ENCODE data around the gene TBCK.

Gene TBCK

DNA sequence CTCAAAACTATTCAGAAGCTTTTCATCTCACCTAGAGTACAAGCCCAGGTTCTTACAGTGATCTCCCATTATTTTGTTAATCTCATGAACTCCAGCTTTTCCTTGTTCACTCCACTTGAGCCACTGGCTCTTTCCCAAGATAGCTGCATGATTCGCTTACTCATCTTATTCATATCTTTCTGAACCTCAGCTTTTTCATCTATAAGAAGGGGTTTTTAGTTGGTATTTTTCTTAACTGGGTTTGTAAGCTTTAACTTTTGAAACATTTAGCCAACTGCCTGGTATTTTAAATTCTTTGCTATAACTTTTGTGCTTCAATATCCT, 28.6 kb upstream of the TBCK start:
- Histone ChIP-seq H3F3A (ENCODE audit: low read depth) (no peaks in the 10 kb centered on the region), H3K4me3 (ENCODE audit: low read length, poor library complexity, severe bottlenecking) (no peak overlapping the region), H3K9ac (ENCODE audit: low read depth, low read length, poor library complexity, severe bottlenecking) (no peak overlapping the region), H3K36me3 (ENCODE audit: insufficient read depth, low read length) (peaks cover 33% of the 10 kb centered on the region), H2AFZ (ENCODE audit: low read length) (no peak overlapping the region), H4K20me1 (ENCODE audit: insufficient read depth, low read length, poor library complexity, severe bottlenecking) (peaks cover 7% of the 10 kb centered on the region), H3K4me1 (ENCODE audit: insufficient read depth, low read length, poor library complexity, severe bottlenecking) (peaks cover 4% of the 10 kb centered on the region), H3K9me3 (ENCODE audit: insufficient read depth, low read depth, low read length) (no peaks in the 10 kb centered on the region; the same call in 1 of the 2 replicates), H3K4me2 (ENCODE audit: low read depth, low read length, poor library complexity, severe bottlenecking) (no peak overlapping the region), H3K79me2 (ENCODE audit: insufficient read depth, low read length) (peaks cover 18% of the 10 kb centered on the region; the same call in 1 of the 2 replicates), H3K9me2 (replicated peaks; ENCODE audit: low read depth, low read length) (no peaks in the 10 kb centered on the region), H3K27me3 (ENCODE audit: insufficient read depth, low read length, poor library complexity, severe bottlenecking) (no peaks in the 10 kb centered on the region)
- TF ChIP-seq, protein P1, sequence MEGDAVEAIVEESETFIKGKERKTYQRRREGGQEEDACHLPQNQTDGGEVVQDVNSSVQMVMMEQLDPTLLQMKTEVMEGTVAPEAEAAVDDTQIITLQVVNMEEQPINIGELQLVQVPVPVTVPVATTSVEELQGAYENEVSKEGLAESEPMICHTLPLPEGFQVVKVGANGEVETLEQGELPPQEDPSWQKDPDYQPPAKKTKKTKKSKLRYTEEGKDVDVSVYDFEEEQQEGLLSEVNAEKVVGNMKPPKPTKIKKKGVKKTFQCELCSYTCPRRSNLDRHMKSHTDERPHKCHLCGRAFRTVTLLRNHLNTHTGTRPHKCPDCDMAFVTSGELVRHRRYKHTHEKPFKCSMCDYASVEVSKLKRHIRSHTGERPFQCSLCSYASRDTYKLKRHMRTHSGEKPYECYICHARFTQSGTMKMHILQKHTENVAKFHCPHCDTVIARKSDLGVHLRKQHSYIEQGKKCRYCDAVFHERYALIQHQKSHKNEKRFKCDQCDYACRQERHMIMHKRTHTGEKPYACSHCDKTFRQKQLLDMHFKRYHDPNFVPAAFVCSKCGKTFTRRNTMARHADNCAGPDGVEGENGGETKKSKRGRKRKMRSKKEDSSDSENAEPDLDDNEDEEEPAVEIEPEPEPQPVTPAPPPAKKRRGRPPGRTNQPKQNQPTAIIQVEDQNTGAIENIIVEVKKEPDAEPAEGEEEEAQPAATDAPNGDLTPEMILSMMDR (conservative IDR thresholded peaks at IDR 0.05; ENCODE audit: low read length) = no peak
- no peak for TF ChIP-seq EZH2phosphoT487 (IDR thresholded peaks at IDR 0.05; ENCODE audit: borderline replicate concordance)

- TF ChIP-seq, protein P1 (conservative IDR thresholded peaks at IDR 0.05; ENCODE audit: low read length) = no peak
- TF ChIP-seq EZH2phosphoT487 (IDR thresholded peaks at IDR 0.05; ENCODE audit: borderline replicate concordance) = no peak
- Histone ChIP-seq H3K36me3 (ENCODE audit: insufficient read depth, low read length) (peaks cover 28% of the 10 kb centered on the region), H3K4me1 (ENCODE audit: insufficient read depth, low read length, poor library complexity, severe bottlenecking) (peaks cover 4% of the 10 kb centered on the region), H2AFZ (ENCODE audit: low read length) (no peak overlapping the region), H3F3A (ENCODE audit: low read depth) (no peaks in the 10 kb centered on the region), H3K9ac (ENCODE audit: low read depth, low read length, poor library complexity, severe bottlenecking) (no peak overlapping the region), H3K27me3 (ENCODE audit: insufficient read depth, low read length, poor library complexity, severe bottlenecking) (no peaks in the 10 kb centered on the region), H3K4me2 (ENCODE audit: low read depth, low read length, poor library complexity, severe bottlenecking) (no peak overlapping the region), H3K9me2 (replicated peaks; ENCODE audit: low read depth, low read length) (no peaks in the 10 kb centered on the region), H3K9me3 (ENCODE audit: insufficient read depth, low read depth, low read length) (no peaks in the 10 kb centered on the region; the same call in 1 of the 2 replicates), H3K79me2 (ENCODE audit: insufficient read depth, low read length) (peaks cover 18% of the 10 kb centered on the region; the same call in 1 of the 2 replicates), H4K20me1 (ENCODE audit: insufficient read depth, low read length, poor library complexity, severe bottlenecking) (peaks cover 7% of the 10 kb centered on the region), H3K4me3 (ENCODE audit: low read length, poor library complexity, severe bottlenecking) (no peak overlapping the region)
Observed at GRCh38 chr4:106343865-106344646, 28.0 kb upstream of the TBCK start.

- Histone ChIP-seq H3K36me3 (ENCODE audit: insufficient read depth, low read length) (peaks cover 40% of the 10 kb centered on the region; the same call in 1 of the 2 replicates), H2AFZ (ENCODE audit: low read length) (no peak overlapping the region), H3K4me1 (ENCODE audit: insufficient read depth, low read length, poor library complexity, severe bottlenecking) (peaks cover 4% of the 10 kb centered on the region), H3K27me3 (ENCODE audit: insufficient read depth, low read length, poor library complexity, severe bottlenecking) (no peaks in the 10 kb centered on the region), H3K9ac (ENCODE audit: low read depth, low read length, poor library complexity, severe bottlenecking) (no peak overlapping the region), H3K4me2 (ENCODE audit: low read depth, low read length, poor library complexity, severe bottlenecking) (no peak overlapping the region), H3K9me2 (replicated peaks; ENCODE audit: low read depth, low read length) (no peaks in the 10 kb centered on the region), H3K4me3 (ENCODE audit: low read length, poor library complexity, severe bottlenecking) (no peak overlapping the region), H3K9me3 (ENCODE audit: insufficient read depth, low read depth, low read length) (no peaks in the 10 kb centered on the region; the same call in 1 of the 2 replicates), H4K20me1 (ENCODE audit: insufficient read depth, low read length, poor library complexity, severe bottlenecking) (peaks cover 7% of the 10 kb centered on the region), H3K79me2 (ENCODE audit: insufficient read depth, low read length) (peaks cover 18% of the 10 kb centered on the region; the same call in 1 of the 2 replicates), H3F3A (ENCODE audit: low read depth) (no peaks in the 10 kb centered on the region)
- no peak for TF ChIP-seq EZH2phosphoT487 (IDR thresholded peaks at IDR 0.05; ENCODE audit: borderline replicate concordance)
- TF ChIP-seq, protein P1 (conservative IDR thresholded peaks at IDR 0.05; ENCODE audit: low read length) = no peak
Observed at GRCh38 chr4:106340774-106341173, 24.8 kb upstream of the TBCK start.

All from Loucy (cell line).